HepG2 (cell line): ENCODE results near the gene PSMB9. TPM values are rescaled to one million over a fixed set of nuclear protein-coding genes. Genes with fewer than 3 reads are reported as not detected.

Source experiments
- ATAC-seq: fragments of 200-7000 bp; cut with Tn5 transposase; 3 replicates; pipeline ENCODE4 v1.9.1; 2020; ENCODE audit warnings: mild to moderate bottlenecking, moderate library complexity
- BruUV-seq: library from RNA; stranded (reverse); fragments of 400-500 nt; replicated peaks from 2 replicates; lab custom pipeline; 2021; lab: Mats Ljungman, UMichigan
- CTCF ChIA-PET: fragments of 300-600 bp; formaldehyde crosslinking; extraction: SDS; loops from one replicate; lab custom pipeline; 2021; ENCODE audit warnings: low total read pairs, inconsistent platforms, low intra/inter-chr PET ratio; lab: Yijun Ruan, JAX
- POLR2A ChIA-PET: fragments of 350-600 bp; sonication (Branson Sonifier 250); formaldehyde crosslinking; loops from one replicate; lab custom pipeline; 2020; ENCODE audit warnings: antibody characterized with exemption, inconsistent platforms; lab: Yijun Ruan, JAX
- DNase-seq: peaks from one replicate; pipeline ENCODE4 v3.0.0-alpha.2; 2015; ENCODE audit warnings: low spot score
- FAIRE-seq: peaks from 3 replicates; lab custom pipeline; 2011; peaks lifted over from hg19 to GRCh38; lab: Jason Lieb, UNC
- H2AFZ ChIP-seq: one replicate; pipeline ENCODE4 v1.6.1; 2011; ENCODE audit warnings: low read length, inconsistent platforms
- H3K27ac ChIP-seq: fragments of 300-600 bp; 3 replicates; pipeline ENCODE4 v1.8.0; 2011; ENCODE audit warnings: mixed run types, mild to moderate bottlenecking, mixed read lengths, low read length, inconsistent platforms; ENCODE audit not compliant: insufficient read depth; ENCODE audit errors: extremely low read length
- H3K27me3 ChIP-seq, 2 experiments: fragments of 200-600 bp in 1 of 2; 2 replicates in 1 of 2; 3 replicates in 1 of 2; pipeline versions ENCODE4 v1.6.0 to v1.8.0; 2011; ENCODE audit warnings: low read length in 2 of 2, mild to moderate bottlenecking in 2 of 2, moderate library complexity in 2 of 2, inconsistent platforms in 1 of 2; ENCODE audit not compliant: insufficient read depth in 2 of 2, control insufficient read depth in 1 of 2
- H3K36me3 ChIP-seq, 2 experiments: fragments of 200-600 bp in 1 of 2; replicated peaks in 1 of 2; 2 replicates in 1 of 2; 3 replicates in 1 of 2; pipeline versions ENCODE4 v1.5.1 to v1.8.0; 2011; ENCODE audit warnings: low read length in 2 of 2, inconsistent platforms in 1 of 2; ENCODE audit not compliant: insufficient read depth in 2 of 2, control insufficient read depth in 1 of 2
- H3K4me1 ChIP-seq: 2 replicates; pipeline ENCODE4 v1.5.1; 2012; ENCODE audit warnings: low read length, inconsistent platforms; ENCODE audit not compliant: insufficient read depth
- H3K4me2 ChIP-seq: 2 replicates; pipeline ENCODE4 v1.6.0; 2011; ENCODE audit warnings: low read depth, low read length, inconsistent platforms
- H3K4me3 ChIP-seq, 3 experiments: fragments of 200-600 bp in 1 of 3; sonication (generic), shearing (Covaris generic) in 1 of 3; replicated peaks in 1 of 3; 2 replicates each; pipeline ENCODE4 v1.5.1; 2011 to 2016; ENCODE audit warnings: low read length in 3 of 3, inconsistent platforms in 2 of 3, low read depth in 2 of 3, mild to moderate bottlenecking in 2 of 3, control low read depth in 1 of 3, mixed read lengths in 1 of 3; ENCODE audit not compliant: insufficient read depth in 1 of 3
- H3K79me2 ChIP-seq: one replicate; pipeline ENCODE4 v1.6.1; 2011; ENCODE audit warnings: low read length, inconsistent platforms; ENCODE audit not compliant: insufficient read depth
- H3K9ac ChIP-seq: 2 replicates; pipeline ENCODE4 v1.6.0; 2011; ENCODE audit warnings: mild to moderate bottlenecking, low read depth, low read length, inconsistent platforms; ENCODE audit not compliant: insufficient read depth
- H3K9me3 ChIP-seq: 2 replicates; pipeline ENCODE4 v1.5.1; 2012; ENCODE audit warnings: mild to moderate bottlenecking, low read length
- H4K20me1 ChIP-seq: 2 replicates; pipeline ENCODE4 v1.6.0; 2011; ENCODE audit warnings: inconsistent platforms, mild to moderate bottlenecking, low read length, moderate library complexity; ENCODE audit not compliant: insufficient read depth
- DNMT3B ChIP-seq: conservative IDR thresholded peaks from 2 replicates; pipeline ENCODE4 v1.6.1; 2016; ENCODE audit warnings: missing biosample characterization, control low read depth
- GABPB1 ChIP-seq: IDR thresholded peaks from 2 replicates; pipeline ENCODE4 v1.6.1; 2016; ENCODE audit warnings: mild to moderate bottlenecking, missing genetic modification reagents, moderate library complexity, missing compliant biosample characterization
- IKZF1 ChIP-seq: fragments of 450-650 bp; IDR thresholded peaks from 2 replicates; pipeline ENCODE4 v1.7.1; 2016
- KDM1A ChIP-seq: IDR thresholded peaks from 2 replicates; pipeline ENCODE4 v1.6.1; 2016; ENCODE audit warnings: missing compliant biosample characterization
- PAX8 ChIP-seq: sonication (generic); formaldehyde crosslinking; IDR thresholded peaks from 2 replicates; pipeline ENCODE4 v1.8.0; 2022; ENCODE audit warnings: mild to moderate bottlenecking, missing genetic modification reagents, borderline replicate concordance
- PHF5A ChIP-seq: IDR thresholded peaks from one replicate; pipeline ENCODE4 v1.6.1; 2018; ENCODE audit warnings: low read depth, missing genetic modification reagents; ENCODE audit not compliant: unreplicated experiment
- PITX1 ChIP-seq: sonication (generic); formaldehyde crosslinking; IDR thresholded peaks from 2 replicates; pipeline ENCODE4 v1.5.1; 2020; ENCODE audit warnings: mild to moderate bottlenecking, missing genetic modification reagents
- PRMT3 ChIP-seq: sonication (generic); formaldehyde crosslinking; IDR thresholded peaks from 2 replicates; pipeline ENCODE4 v1.8.1; 2022; ENCODE audit warnings: low read depth, mild to moderate bottlenecking, moderate library complexity, missing genetic modification reagents, borderline replicate concordance
- SIX1 ChIP-seq: sonication (generic); formaldehyde crosslinking; IDR thresholded peaks from 2 replicates; pipeline ENCODE4 v1.4.0; 2020; ENCODE audit warnings: missing genetic modification reagents, borderline replicate concordance
- TARDBP ChIP-seq: sonication (generic); formaldehyde crosslinking; IDR thresholded peaks from 2 replicates; pipeline ENCODE4 v1.8.0; 2022; ENCODE audit warnings: mild to moderate bottlenecking, missing genetic modification reagents
- U2AF1 ChIP-seq: fragments of 200-400 bp; formaldehyde crosslinking; optimal IDR thresholded peaks from 2 replicates; pipeline ENCODE3; 2017; ENCODE audit warnings: mild to moderate bottlenecking, low read depth, low read length
- ZFAT ChIP-seq: sonication (generic); formaldehyde crosslinking; conservative IDR thresholded peaks from 2 replicates; pipeline ENCODE4 v1.8.1; 2023; ENCODE audit warnings: missing genetic modification reagents, inconsistent platforms
- ZNF766 ChIP-seq: sonication (generic); formaldehyde crosslinking; IDR thresholded peaks from 2 replicates; pipeline ENCODE4 v1.5.0; 2020; ENCODE audit warnings: missing genetic modification reagents, borderline replicate concordance
- WGBS: methylation state at CpG from one replicate; pipeline ENCODE4 v1.1.6; 2017; ENCODE audit warnings: low lambda C conversion rate; 5-methylcytosine and 5-hydroxymethylcytosine counted together
- in situ Hi-C: cut with HindIII; loops from 2 replicates; pipeline ENCODE4 v1.10.0; 2017; ENCODE audit warnings: low pct_unique_long_range_greater_than_20kb; ENCODE audit not compliant: extremely low pct_ligation_motif_present
- intact Hi-C: fragments of 100-400 bp; cut with micrococcal nuclease; formaldehyde crosslinking; loops from one replicate; pipeline ENCODE4 v1.10.0; 2022; ENCODE audit not compliant: unreplicated experiment
- polyA plus RNA-seq, 8 experiments: library from polyadenylated mRNA; depleted of rRNA in 3 of 8; stranded (reverse) in 7 of 8; unstranded in 1 of 8; fragments of >200 nt; fragmentation: Illumina TruSeq in 4 of 8; extraction: Trizol in 4 of 8; gene quantifications; 2 replicates each; pipeline versions ENCODE4 v1.2.1 to v1.2.3, GENCODE V29; 2011 to 2016; ENCODE audit warnings: low read depth in 4 of 8, missing spikeins in 1 of 8, mixed read lengths in 1 of 8; ENCODE audit not compliant: insufficient read depth in 1 of 8
- total RNA-seq, 5 experiments: library from RNA; depleted of rRNA; stranded (reverse); fragments of >200 nt; fragmentation: Illumina TruSeq; extraction: Trizol; gene quantifications; 2 replicates each; pipeline ENCODE4 v1.2.3, GENCODE V29; 2016; ENCODE audit warnings: low read depth in 1 of 5

Gene PSMB9
- total and polyA plus RNA-seq, 2 of the 13 experiments (the other 11 are each of a cell fraction or from before 2014, with no cell fraction given), result 15.6 to 16.0 TPM

GRCh38 chr6:32832535-32832934, 21.5 kb upstream of the PSMB9 start:
- no peaks in the 10 kb centered on the region for H4K20me1 ChIP-seq
- no TSS peak for BruUV-seq
- no peak overlapping the region for H3K4me3 ChIP-seq
- no peak for ATAC-seq
- POLR2A ChIA-PET, result no interaction called here
- no peak for DNase-seq
- no peak overlapping the region for H3K9ac ChIP-seq
- H3K27ac ChIP-seq, result no peak overlapping the region
- H2AFZ ChIP-seq, result no peak overlapping the region
- TF ChIP-seq KDM1A (CRISPR knock-in tag), result no peak
- no peak for TF ChIP-seq ZNF766
- no peak for TF ChIP-seq PAX8 (CRISPR knock-in tag)
- TF ChIP-seq TARDBP (CRISPR knock-in tag), result no peak
- no peak for TF ChIP-seq PHF5A (CRISPR knock-in tag)
- TF ChIP-seq IKZF1, result no peak
- no peak for TF ChIP-seq ZFAT (CRISPR knock-in tag)
- no peak for TF ChIP-seq PITX1 (CRISPR knock-in tag)
- no peak for TF ChIP-seq GABPB1 (CRISPR knock-in tag)
- TF ChIP-seq PRMT3, result no peak
- TF ChIP-seq DNMT3B (CRISPR knock-in tag), result no peak
- TF ChIP-seq SIX1 (CRISPR knock-in tag), result no peak
- no peak for TF ChIP-seq U2AF1
- TF ChIP-seq, all 625 proteins: peak for 0
- Histone ChIP-seq H3K27me3 (no peaks in the 10 kb centered on the region), H3K4me2 (no peak overlapping the region), H3K9me3 (no peaks in the 10 kb centered on the region), H3K4me1 (peaks cover 11% of the 10 kb centered on the region), H3K36me3 (peaks cover 13 to 33% of the 10 kb centered on the region in 2 experiments; a peak in 4 of 5 replicates), H3K79me2 (peaks cover 3% of the 10 kb centered on the region)
- CTCF ChIA-PET, result no interaction called here
- FAIRE-seq, result no peak
- 94% methylated on average over 13 of the region's 13 CpGs for WGBS
- intact Hi-C loops, result no loop called here
- in situ Hi-C loops, result loop anchor here (5.0 kb wide), 1 partner anchor 35 kb away; no protein-coding TSS in a partner anchor
